Measurements from ENCODE around the gene DENND2C.

DENND2C gene

DNA sequence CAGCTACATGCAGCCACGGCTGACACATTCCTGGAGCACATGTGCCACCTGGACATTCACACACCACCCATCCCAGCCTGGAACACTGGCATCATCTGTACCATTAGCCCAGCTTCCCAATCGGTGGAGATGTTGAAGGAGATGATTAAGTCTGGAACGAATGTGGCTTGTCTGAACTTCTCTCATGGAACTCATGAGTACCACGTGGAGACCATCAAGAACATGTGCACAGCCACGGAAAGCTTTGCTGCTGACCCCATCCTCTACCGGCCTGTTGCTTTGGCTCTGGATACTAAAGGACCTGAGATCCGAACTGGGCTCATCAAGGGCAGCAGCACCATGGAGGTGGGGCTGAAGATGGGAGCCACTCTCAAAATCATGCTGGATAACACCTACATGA is 133.8 kb downstream of the DENND2C start:
- DNase-seq, result no peak

DNA sequence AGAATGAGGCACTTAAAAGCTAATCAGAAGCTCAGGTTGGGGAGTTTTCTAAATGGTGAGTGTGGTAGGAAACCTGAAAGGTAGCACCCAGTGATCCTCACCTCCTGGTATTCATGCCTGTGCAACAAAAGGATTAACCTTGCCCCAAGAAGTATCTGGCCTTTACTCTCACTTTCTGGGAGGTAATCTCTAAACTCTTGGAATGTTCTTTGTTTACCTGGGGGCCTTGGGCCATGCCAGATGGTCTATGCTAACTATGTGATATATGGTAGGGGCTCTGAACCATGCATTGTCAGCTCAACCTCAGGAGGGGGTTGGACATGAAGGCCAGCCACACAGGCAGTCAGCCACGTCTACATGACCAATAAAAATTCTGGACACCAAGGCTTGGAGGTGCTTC is 134.4 kb downstream of the DENND2C start:
- DNase-seq, result no peak

Measured in T-helper 9 cell (primary cell).